Measurements from ENCODE around the gene ASRGL1. TPM values are rescaled to one million over a fixed set of nuclear protein-coding genes. Genes with fewer than 3 reads are reported as not detected.

ASRGL1 gene
- total RNA-seq, 1 experiment from 2014 or later: not detected

- Histone ChIP-seq H3K4me1 (ENCODE audit: low read length) (no peaks in the 10 kb centered on the region), H3K9me2 (replicated peaks; ENCODE audit: insufficient read depth, low read length) (no peaks in the 10 kb centered on the region), H3K9me3 (ENCODE audit: low read length) (no peaks in the 10 kb centered on the region), H3K4me2 (ENCODE audit: low read depth, low read length, poor library complexity, severe bottlenecking) (no peak overlapping the region), H3K27me3 (ENCODE audit: low read length) (no peaks in the 10 kb centered on the region), H3K4me3 (ENCODE audit: low read length) (no peak overlapping the region), H3K79me2 (ENCODE audit: low read length) (no peaks in the 10 kb centered on the region), H3K9ac (ENCODE audit: low read length) (no peak overlapping the region), H4K20me1 (ENCODE audit: insufficient read depth, low read depth, low read length) (no peaks in the 10 kb centered on the region), H3K27ac (ENCODE audit: low read length) (no peak overlapping the region), H3K36me3 (ENCODE audit: insufficient read depth, low read length) (no peaks in the 10 kb centered on the region), H2AFZ (ENCODE audit: low read length) (no peak overlapping the region)
- DNase-seq: no peak
Observed at GRCh38 chr11:62391642-62392425, 54.6 kb downstream of the ASRGL1 start.

GRCh38 chr11:62392506-62392905 is 55.3 kb downstream of the ASRGL1 start:
- Histone ChIP-seq H3K79me2 (ENCODE audit: low read length) (no peaks in the 10 kb centered on the region), H3K27me3 (ENCODE audit: low read length) (no peaks in the 10 kb centered on the region), H2AFZ (ENCODE audit: low read length) (no peak overlapping the region), H3K4me1 (ENCODE audit: low read length) (no peaks in the 10 kb centered on the region), H3K9me2 (replicated peaks; ENCODE audit: insufficient read depth, low read length) (no peaks in the 10 kb centered on the region), H3K9me3 (ENCODE audit: low read length) (no peaks in the 10 kb centered on the region), H3K9ac (ENCODE audit: low read length) (no peak overlapping the region), H3K4me3 (ENCODE audit: low read length) (no peak overlapping the region), H3K36me3 (ENCODE audit: insufficient read depth, low read length) (no peaks in the 10 kb centered on the region), H4K20me1 (ENCODE audit: insufficient read depth, low read depth, low read length) (no peaks in the 10 kb centered on the region), H3K4me2 (ENCODE audit: low read depth, low read length, poor library complexity, severe bottlenecking) (no peak overlapping the region), H3K27ac (ENCODE audit: low read length) (no peak overlapping the region)
- DNase-seq: no peak

- Histone ChIP-seq H3K9ac (ENCODE audit: low read length) (no peak overlapping the region), H3K4me1 (ENCODE audit: low read length) (no peaks in the 10 kb centered on the region), H3K79me2 (ENCODE audit: low read length) (no peaks in the 10 kb centered on the region), H3K4me2 (ENCODE audit: low read depth, low read length, poor library complexity, severe bottlenecking) (no peak overlapping the region), H3K36me3 (ENCODE audit: insufficient read depth, low read length) (no peaks in the 10 kb centered on the region), H2AFZ (ENCODE audit: low read length) (no peak overlapping the region), H3K9me3 (ENCODE audit: low read length) (no peaks in the 10 kb centered on the region), H3K27me3 (ENCODE audit: low read length) (no peaks in the 10 kb centered on the region), H3K27ac (ENCODE audit: low read length) (no peak overlapping the region), H4K20me1 (ENCODE audit: insufficient read depth, low read depth, low read length) (no peaks in the 10 kb centered on the region), H3K9me2 (replicated peaks; ENCODE audit: insufficient read depth, low read length) (no peaks in the 10 kb centered on the region), H3K4me3 (ENCODE audit: low read length) (no peak overlapping the region)
- DNase-seq: peak; percentile 57
Observed at GRCh38 chr11:62393061-62393611, 55.9 kb downstream of the ASRGL1 start.

- Histone ChIP-seq H3K27ac (ENCODE audit: low read length) (no peak overlapping the region), H3K4me2 (ENCODE audit: low read depth, low read length, poor library complexity, severe bottlenecking) (no peak overlapping the region), H3K27me3 (ENCODE audit: low read length) (no peaks in the 10 kb centered on the region), H3K36me3 (ENCODE audit: insufficient read depth, low read length) (no peaks in the 10 kb centered on the region), H2AFZ (ENCODE audit: low read length) (no peak overlapping the region), H3K4me3 (ENCODE audit: low read length) (no peak overlapping the region), H3K4me1 (ENCODE audit: low read length) (no peaks in the 10 kb centered on the region), H3K79me2 (ENCODE audit: low read length) (no peaks in the 10 kb centered on the region), H3K9ac (ENCODE audit: low read length) (no peak overlapping the region), H3K9me3 (ENCODE audit: low read length) (no peaks in the 10 kb centered on the region), H4K20me1 (ENCODE audit: insufficient read depth, low read depth, low read length) (no peaks in the 10 kb centered on the region), H3K9me2 (replicated peaks; ENCODE audit: insufficient read depth, low read length) (no peaks in the 10 kb centered on the region)
- no peak for DNase-seq
Observed at GRCh38 chr11:62393735-62394134, 56.5 kb downstream of the ASRGL1 start.

- no peak overlapping the region for H3K4me2 ChIP-seq (ENCODE audit: low read depth, low read length, poor library complexity, severe bottlenecking)
- no peaks in the 10 kb centered on the region for H3K9me2 ChIP-seq (replicated peaks; ENCODE audit: insufficient read depth, low read length)
- no peak overlapping the region for H3K27ac ChIP-seq (ENCODE audit: low read length)
- H4K20me1 ChIP-seq (ENCODE audit: insufficient read depth, low read depth, low read length): no peaks in the 10 kb centered on the region
- H3K4me1 ChIP-seq (ENCODE audit: low read length): no peaks in the 10 kb centered on the region
- no peak overlapping the region for H3K4me3 ChIP-seq (ENCODE audit: low read length)
- H2AFZ ChIP-seq (ENCODE audit: low read length): no peak overlapping the region
- H3K36me3 ChIP-seq (ENCODE audit: insufficient read depth, low read length): no peaks in the 10 kb centered on the region
- H3K27me3 ChIP-seq (ENCODE audit: low read length): no peaks in the 10 kb centered on the region
- H3K79me2 ChIP-seq (ENCODE audit: low read length): no peaks in the 10 kb centered on the region
- H3K9me3 ChIP-seq (ENCODE audit: low read length): no peaks in the 10 kb centered on the region
- no peak overlapping the region for H3K9ac ChIP-seq (ENCODE audit: low read length)
- DNase-seq: peak; percentile 85
Observed at GRCh38 chr11:62394825-62395538, 57.7 kb downstream of the ASRGL1 start.

- H2AFZ ChIP-seq (ENCODE audit: low read length): no peak overlapping the region
Observed at GRCh38 chr11:62395885-62396551, 58.8 kb downstream of the ASRGL1 start.

GRCh38 chr11:62398011-62398994 is 61.1 kb downstream of the ASRGL1 start:
- Histone ChIP-seq H3K9me3 (ENCODE audit: low read length) (no peaks in the 10 kb centered on the region), H3K9ac (ENCODE audit: low read length) (no peak overlapping the region), H3K36me3 (ENCODE audit: insufficient read depth, low read length) (no peaks in the 10 kb centered on the region), H3K27me3 (ENCODE audit: low read length) (no peaks in the 10 kb centered on the region), H2AFZ (ENCODE audit: low read length) (no peak overlapping the region), H3K4me2 (ENCODE audit: low read depth, low read length, poor library complexity, severe bottlenecking) (no peak overlapping the region), H3K27ac (ENCODE audit: low read length) (no peak overlapping the region), H4K20me1 (ENCODE audit: insufficient read depth, low read depth, low read length) (no peaks in the 10 kb centered on the region), H3K79me2 (ENCODE audit: low read length) (no peaks in the 10 kb centered on the region), H3K4me3 (ENCODE audit: low read length) (no peak overlapping the region), H3K9me2 (replicated peaks; ENCODE audit: insufficient read depth, low read length) (no peaks in the 10 kb centered on the region), H3K4me1 (ENCODE audit: low read length) (no peaks in the 10 kb centered on the region)
- no peak for DNase-seq

More at GRCh38 chr11:62395885-62396551, 58.8 kb downstream of the ASRGL1 start:
- Histone ChIP-seq H3K27ac (ENCODE audit: low read length) (no peak overlapping the region), H3K9ac (ENCODE audit: low read length) (no peak overlapping the region), H3K4me2 (ENCODE audit: low read depth, low read length, poor library complexity, severe bottlenecking) (no peak overlapping the region), H3K9me3 (ENCODE audit: low read length) (no peaks in the 10 kb centered on the region), H3K27me3 (ENCODE audit: low read length) (no peaks in the 10 kb centered on the region), H3K79me2 (ENCODE audit: low read length) (no peaks in the 10 kb centered on the region), H4K20me1 (ENCODE audit: insufficient read depth, low read depth, low read length) (no peaks in the 10 kb centered on the region), H3K36me3 (ENCODE audit: insufficient read depth, low read length) (no peaks in the 10 kb centered on the region), H3K4me1 (ENCODE audit: low read length) (no peaks in the 10 kb centered on the region), H3K4me3 (ENCODE audit: low read length) (no peak overlapping the region), H3K9me2 (replicated peaks; ENCODE audit: insufficient read depth, low read length) (no peaks in the 10 kb centered on the region)
- DNase-seq: no peak

All from Karpas-422 (cell line).